ENCODE results near the gene TRIM60.

GRCh38 chr4:165031436-165032211 is at the start of gene TRIM60:
- TF ChIP-seq CTCF (IDR thresholded peaks at IDR 0.05) (no peak), POLR2A (IDR thresholded peaks at IDR 0.05) (no peak)

Measured in heart left ventricle (tissue), 13 donors.